Lung (tissue), 12 donors: Measurements from ENCODE around the gene SLC6A18. TPM values are rescaled to one million over a fixed set of nuclear protein-coding genes. Genes with fewer than 3 reads are reported as not detected.

Experiments
- ATAC-seq: fragments of 200-7000 bp; cut with Tn5 transposase; one replicate; pipeline ENCODE4 v1.9.1; 2020; ENCODE audit warnings: moderate number of reproducible peaks; ENCODE audit not compliant: insufficient read depth, low FRiP score
- DNase-seq, 3 donors: peaks; one replicate each; pipeline ENCODE4 v3.0.0-alpha.2; 2013 to 2017
- H3K27ac ChIP-seq, 2 donors: one replicate each; pipeline ENCODE4 v1.5.1; 2013; ENCODE audit warnings: mild to moderate bottlenecking in 2 of 2, moderate library complexity in 2 of 2, control low read depth in 1 of 2, inconsistent platforms in 1 of 2, low read depth in 1 of 2, low read length in 1 of 2
- H3K27me3 ChIP-seq, 3 donors: one replicate each; pipeline ENCODE4 v1.5.1; 2013; ENCODE audit warnings: low read length in 2 of 3; ENCODE audit not compliant: control insufficient read depth in 3 of 3, insufficient read depth in 3 of 3
- H3K36me3 ChIP-seq, 4 donors: one replicate each; pipeline ENCODE4 v1.5.1; 2013; ENCODE audit warnings: low read length in 4 of 4, mild to moderate bottlenecking in 1 of 4, moderate library complexity in 1 of 4; ENCODE audit not compliant: control insufficient read depth in 4 of 4, insufficient read depth in 4 of 4
- H3K4me1 ChIP-seq, 5 donors: one replicate each; pipeline ENCODE4 v1.5.1; 2013; ENCODE audit warnings: low read length in 5 of 5, mild to moderate bottlenecking in 2 of 5, moderate library complexity in 1 of 5; ENCODE audit not compliant: control insufficient read depth in 5 of 5, insufficient read depth in 5 of 5
- H3K4me3 ChIP-seq: one replicate; pipeline ENCODE4 v1.5.1; 2013; ENCODE audit warnings: mild to moderate bottlenecking, control low read depth, moderate library complexity
- H3K9ac ChIP-seq, 2 donors: one replicate each; pipeline ENCODE4 v1.5.1; 2013; ENCODE audit warnings: low read length in 2 of 2, control low read depth in 1 of 2; ENCODE audit not compliant: insufficient read depth in 1 of 2
- H3K9me3 ChIP-seq, 4 donors: one replicate each; pipeline ENCODE4 v1.5.1; 2013; ENCODE audit warnings: low read length in 3 of 4, mild to moderate bottlenecking in 1 of 4, moderate library complexity in 1 of 4; ENCODE audit not compliant: control insufficient read depth in 4 of 4, insufficient read depth in 3 of 4
- WGBS, 2 donors: extraction: QIAGEN DNeasy Blood & Tissue Kit; methylation state at CpG; one replicate each; pipeline ENCODE4 v1.1.7; 2013; 5-methylcytosine and 5-hydroxymethylcytosine counted together
- polyA plus RNA-seq, 2 donors: library from polyadenylated mRNA; stranded (reverse); fragments of 200-250 nt; gene quantifications; one replicate each; pipeline ENCODE4 v1.2.1, GENCODE V29; 2013
- total RNA-seq, 2 donors: library from RNA; depleted of rRNA in 1 of 2; stranded (reverse); fragments of >200 nt in 1 of 2; gene quantifications; one replicate each; pipeline ENCODE4 v1.2.1, GENCODE V29; 2014 to 2021
- TF ChIP-seq, protein P1 (sequence below): IDR thresholded peaks from 2 replicates; pipeline ENCODE4 v1.5.1; 2012; ENCODE audit warnings: mild to moderate bottlenecking; ENCODE audit errors: control extremely low read depth, extremely low read depth
- donor health status: control.
- donor health status: control.
- donor health status: Bipolar disorder and iron deficiency.
- donor health status: healthy.
- donor health status: DM: yes; HTN: yes; CAD: no.

The SLC6A18 gene
- total and polyA plus RNA-seq, 4 donors = not detected

GRCh38 chr5:1295650-1296037 lies 70.5 kb downstream of the SLC6A18 start:
- Histone ChIP-seq H3K9me3 (peaks cover 0 to 12% (median 0%) of the 10 kb centered on the region in 4 donors), H3K27ac (no peak overlapping the region), H3K4me1 (peaks cover 0 to 12% (median 0%) of the 10 kb centered on the region in 5 donors), H3K4me3 (no peak overlapping the region), H3K36me3 (no peaks in the 10 kb centered on the region), H3K9ac (no peak overlapping the region), H3K27me3 (peaks cover 10 to 23% (median 22%) of the 10 kb centered on the region in 3 donors)
- 49% methylated on average over 21 to 22 of the region's 22 CpGs for WGBS, 2 donors
- ATAC-seq = no peak
- TF ChIP-seq, protein P1, sequence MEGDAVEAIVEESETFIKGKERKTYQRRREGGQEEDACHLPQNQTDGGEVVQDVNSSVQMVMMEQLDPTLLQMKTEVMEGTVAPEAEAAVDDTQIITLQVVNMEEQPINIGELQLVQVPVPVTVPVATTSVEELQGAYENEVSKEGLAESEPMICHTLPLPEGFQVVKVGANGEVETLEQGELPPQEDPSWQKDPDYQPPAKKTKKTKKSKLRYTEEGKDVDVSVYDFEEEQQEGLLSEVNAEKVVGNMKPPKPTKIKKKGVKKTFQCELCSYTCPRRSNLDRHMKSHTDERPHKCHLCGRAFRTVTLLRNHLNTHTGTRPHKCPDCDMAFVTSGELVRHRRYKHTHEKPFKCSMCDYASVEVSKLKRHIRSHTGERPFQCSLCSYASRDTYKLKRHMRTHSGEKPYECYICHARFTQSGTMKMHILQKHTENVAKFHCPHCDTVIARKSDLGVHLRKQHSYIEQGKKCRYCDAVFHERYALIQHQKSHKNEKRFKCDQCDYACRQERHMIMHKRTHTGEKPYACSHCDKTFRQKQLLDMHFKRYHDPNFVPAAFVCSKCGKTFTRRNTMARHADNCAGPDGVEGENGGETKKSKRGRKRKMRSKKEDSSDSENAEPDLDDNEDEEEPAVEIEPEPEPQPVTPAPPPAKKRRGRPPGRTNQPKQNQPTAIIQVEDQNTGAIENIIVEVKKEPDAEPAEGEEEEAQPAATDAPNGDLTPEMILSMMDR = no peak
- DNase-seq = no peak

Other genes starting within 250 kb of the SLC6A18 start
- 10 to 100 TPM in 1 of 2 donors, 1 to 10 TPM in 1; 9.9 to 88.0 TPM for gene NKD2, start 216.6 kb upstream of the SLC6A18 start, total RNA-seq
- 10 to 100 TPM; 34.3 to 62.5 TPM for gene NKD2, start 216.6 kb upstream of the SLC6A18 start, polyA plus RNA-seq
- 10 to 100 TPM; 42.8 to 50.4 TPM for gene SLC12A7, start 113.3 kb upstream of the SLC6A18 start, total RNA-seq
- gene SLC12A7, start 113.3 kb upstream of the SLC6A18 start, polyA plus RNA-seq = 10 to 100 TPM; 14.8 to 36.9 TPM
- gene SLC6A19, start 23.8 kb upstream of the SLC6A18 start, total RNA-seq = under 1 TPM in 1 of 2 donors, not detected in 1; 0.06 TPM
- not detected for gene SLC6A19, start 23.8 kb upstream of the SLC6A18 start, polyA plus RNA-seq
- not detected for gene TERT, start 69.7 kb downstream of the SLC6A18 start, total RNA-seq
- gene TERT, start 69.7 kb downstream of the SLC6A18 start, polyA plus RNA-seq = under 1 TPM in 1 of 2 donors, not detected in 1; 0.02 TPM
- 100 to 1,000 TPM; 142 to 153 TPM for gene CLPTM1L, start 119.7 kb downstream of the SLC6A18 start, total RNA-seq
- 100 to 1,000 TPM in 1 of 2 donors, 10 to 100 TPM in 1; 79.0 to 147 TPM for gene CLPTM1L, start 119.7 kb downstream of the SLC6A18 start, polyA plus RNA-seq
- gene SLC6A3, start 220.1 kb downstream of the SLC6A18 start, total RNA-seq = under 1 TPM; 0.85 to 0.95 TPM
- 1 to 10 TPM in 1 of 2 donors, under 1 TPM in 1; 0.30 to 1.1 TPM for gene SLC6A3, start 220.1 kb downstream of the SLC6A18 start, polyA plus RNA-seq